GM18870 (cell line): ENCODE measurements around the gene PUS7L.
A peak's percentile ranks its signal among the peaks of the same experiment; 100 is the strongest.
"Not testable (repeated sequence)": the region's sequence is repeated elsewhere in the genome, so short reads cannot be mapped to it uniquely, and the experiment has no call there.

ENCODE experiments used
- ATAC-seq: cut with Tn5 transposase; IDR thresholded peaks from one replicate; pipeline ENCODE4 v1.9.1; 2021; ENCODE audit warnings: moderate library complexity; ENCODE audit not compliant: unreplicated experiment

The PUS7L gene

GRCh38 chr12:43751360-43751759 is 7.2 kb downstream of the PUS7L start:
- ATAC-seq, result not testable (repeated sequence)

DNA sequence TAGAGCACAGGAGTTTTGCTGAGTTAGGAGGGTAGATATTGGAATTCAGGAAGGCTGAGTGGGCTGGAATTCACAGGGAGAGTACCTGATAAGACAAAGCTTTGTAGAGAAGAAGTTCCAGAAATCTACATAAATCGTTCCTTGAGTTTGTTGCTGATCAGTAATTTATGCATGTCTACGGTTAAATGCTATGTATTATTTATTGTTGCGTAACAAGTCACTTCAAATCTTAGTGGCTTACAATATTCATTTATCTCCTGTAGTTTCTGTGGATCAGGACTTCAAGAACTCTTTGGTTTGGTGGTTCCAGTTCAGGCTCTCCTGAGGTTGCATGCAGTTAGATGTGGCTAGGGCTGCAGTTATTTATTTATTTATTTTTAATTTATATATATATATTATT is 7.8 kb downstream of the PUS7L start:
- ATAC-seq, result no peak

- no peak for ATAC-seq
Observed at GRCh38 chr12:43749016-43749415, 9.6 kb downstream of the PUS7L start.

- no peak for ATAC-seq
Observed at GRCh38 chr12:43744826-43745225, 13.8 kb downstream of the PUS7L start.

DNA sequence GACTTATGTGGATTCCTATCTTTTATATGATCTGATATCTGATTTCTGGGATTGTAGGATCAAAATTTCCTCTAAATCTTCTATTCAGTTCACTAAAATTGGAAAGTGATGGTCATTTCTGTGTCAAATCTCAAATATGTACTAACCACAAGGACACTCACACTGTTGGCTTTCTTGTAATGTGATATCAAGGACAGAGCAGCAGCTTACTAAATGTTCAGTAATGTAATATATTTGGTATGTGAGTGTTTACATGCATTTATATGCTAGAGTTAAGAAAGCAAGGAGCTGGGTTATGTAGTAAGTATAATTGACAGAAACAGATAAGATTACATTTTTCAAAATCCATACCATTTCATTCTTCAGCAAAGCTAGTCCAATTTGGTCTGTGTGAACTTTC is 16.5 kb downstream of the PUS7L start:
- no peak for ATAC-seq

DNA sequence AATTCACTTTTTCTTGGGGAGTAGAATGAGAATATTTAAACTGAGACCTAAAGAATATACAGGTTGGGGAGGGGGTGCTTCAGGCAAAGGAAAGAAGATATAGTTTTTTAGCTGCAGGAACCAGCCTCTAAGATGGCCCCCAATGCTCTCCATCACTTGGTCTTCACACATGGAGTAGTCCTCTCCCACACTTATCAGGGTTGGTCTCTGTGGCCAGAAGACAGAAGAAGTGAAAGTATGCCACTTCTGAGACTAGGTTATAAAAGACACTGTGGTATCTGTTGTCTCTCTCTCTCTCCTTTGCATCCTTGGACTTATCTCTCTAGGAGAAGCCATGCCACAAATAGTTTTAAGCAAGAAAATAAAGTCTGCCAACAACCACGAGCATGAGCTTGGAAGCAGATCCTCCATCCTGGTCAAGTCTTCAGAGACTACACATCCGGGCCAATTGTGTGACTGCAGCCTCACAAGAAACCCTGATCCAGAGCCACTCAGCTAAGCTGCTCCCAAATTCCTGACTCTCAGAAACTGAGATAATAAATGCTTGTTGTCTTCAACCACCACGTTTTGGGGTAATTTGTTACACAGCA is 18.0 kb downstream of the PUS7L start:
- peak; percentile 61 for ATAC-seq

DNA sequence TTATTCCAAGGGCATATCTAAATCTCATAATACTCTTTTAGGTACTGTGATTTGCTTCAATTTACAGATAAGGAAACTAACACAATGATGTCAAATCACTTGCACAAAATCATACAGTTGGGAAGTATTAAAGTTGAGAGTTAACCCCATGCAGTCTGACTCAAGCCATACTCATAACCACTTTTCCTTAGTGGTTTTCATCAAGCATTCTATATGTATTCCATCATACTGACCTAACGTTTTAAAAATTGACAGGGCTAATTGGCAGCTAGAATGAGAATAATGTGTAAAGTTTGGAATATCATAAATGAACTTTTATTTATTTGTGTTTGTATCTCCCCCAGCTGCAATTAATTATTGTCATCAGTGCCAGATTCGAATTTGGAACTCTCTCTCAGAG is 20.9 kb downstream of the PUS7L start:
- no peak for ATAC-seq

DNA sequence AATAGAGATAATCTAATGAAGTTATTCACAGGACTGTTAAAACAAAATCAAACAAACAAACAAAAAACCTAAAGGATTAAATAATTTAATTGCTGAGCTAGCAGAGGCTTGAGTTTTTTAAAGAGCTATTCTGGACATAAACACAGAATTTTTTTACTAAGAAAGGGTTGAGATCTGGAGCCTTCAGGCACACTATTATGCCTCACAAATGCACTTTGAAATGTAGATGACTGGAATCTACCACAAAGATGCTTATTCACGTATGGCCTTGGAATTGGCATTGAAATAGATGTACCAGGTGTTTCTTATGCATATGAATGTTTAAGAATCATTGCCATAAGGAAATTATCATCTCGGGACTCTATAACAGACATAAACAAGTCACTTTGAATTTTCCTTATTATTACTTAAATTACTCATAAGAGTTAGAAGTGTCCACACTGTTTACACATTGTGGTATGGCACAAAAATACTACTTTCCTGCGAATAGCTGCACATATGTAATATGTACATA is 21.6 kb downstream of the PUS7L start:
- no peak for ATAC-seq

- ATAC-seq, result no peak
Observed at GRCh38 chr12:43733687-43734086, 24.9 kb downstream of the PUS7L start.

DNA sequence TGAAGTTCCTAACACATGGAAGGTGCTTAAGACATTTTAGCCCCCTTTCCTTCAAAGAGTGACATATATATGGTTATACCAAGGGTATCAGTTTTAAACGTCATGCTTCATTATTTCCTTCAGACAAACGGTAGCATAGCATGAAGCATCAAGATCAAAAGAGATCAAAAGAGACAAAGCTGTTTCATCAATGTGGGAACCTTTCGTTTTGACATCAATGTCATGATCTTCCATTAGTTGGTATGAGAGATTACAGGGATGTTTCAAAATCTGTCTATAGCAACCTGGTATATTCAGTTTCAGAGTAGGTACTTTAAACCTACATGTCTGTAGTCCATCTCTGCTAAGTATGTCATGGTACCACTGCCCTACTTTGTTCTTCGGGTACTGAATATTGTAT is 28.3 kb downstream of the PUS7L start:
- ATAC-seq, result no peak

- no peak for ATAC-seq
Observed at GRCh38 chr12:43728698-43729097, 29.9 kb downstream of the PUS7L start.

DNA sequence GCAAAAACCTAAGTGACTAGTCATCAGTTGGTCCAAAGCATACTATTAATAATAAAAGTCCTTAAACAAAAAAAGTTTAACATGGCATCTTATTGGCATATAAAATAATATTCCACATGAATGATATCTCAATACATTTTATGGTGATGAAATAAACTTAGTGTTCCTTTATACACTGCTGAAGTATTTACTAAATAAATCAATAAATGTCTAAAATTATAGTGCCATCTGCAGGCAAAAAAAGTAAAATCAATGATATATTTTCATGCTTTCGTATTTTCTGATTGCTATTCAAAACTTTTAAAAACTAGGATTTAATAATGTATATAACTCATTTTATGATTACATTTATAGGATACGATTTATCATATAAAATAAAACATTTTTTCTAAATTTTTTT is 30.5 kb downstream of the PUS7L start:
- ATAC-seq, result no peak

DNA sequence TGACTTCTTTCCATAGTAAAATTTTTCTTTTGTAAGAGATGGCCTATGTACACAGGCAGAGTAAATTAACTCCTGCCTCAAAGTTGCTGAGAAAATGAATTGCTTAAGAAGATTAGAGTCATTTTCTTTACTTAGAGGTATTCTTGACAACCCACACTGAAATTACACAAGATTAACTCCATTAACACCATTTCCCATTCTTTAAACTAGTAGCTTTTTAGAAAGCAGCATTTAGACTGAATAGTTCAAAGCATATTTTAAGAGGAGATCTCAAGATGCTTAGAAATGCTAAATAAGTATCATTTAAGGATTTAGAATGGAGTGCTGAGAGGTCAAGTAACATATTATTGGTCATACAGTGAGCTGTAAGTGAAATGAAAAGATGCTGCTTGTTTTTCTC is 35.5 kb downstream of the PUS7L start:
- ATAC-seq, result no peak

- ATAC-seq, result no peak
Observed at GRCh38 chr12:43722621-43723020, 36.0 kb downstream of the PUS7L start.

- no peak for ATAC-seq
Observed at GRCh38 chr12:43711348-43711747, 47.2 kb downstream of the PUS7L start.

DNA sequence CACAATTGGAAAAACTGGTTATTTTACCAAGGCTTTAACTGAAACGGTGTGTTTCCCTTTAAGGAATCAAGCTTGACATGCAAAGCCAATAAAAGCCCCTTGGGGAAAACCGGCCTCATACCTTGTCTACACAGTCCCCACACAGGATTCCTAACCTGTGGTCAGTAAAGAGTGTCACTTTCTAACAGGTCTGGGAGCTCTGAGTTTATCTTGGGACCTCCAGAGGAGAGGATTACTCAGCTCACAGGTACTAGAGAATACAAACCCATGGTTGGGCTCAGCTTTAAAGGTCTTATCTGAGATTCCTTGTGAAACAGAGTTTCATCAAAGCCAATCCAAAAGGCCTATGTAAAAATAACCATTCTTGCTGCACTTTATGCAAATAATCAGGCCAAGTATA is 54.8 kb downstream of the PUS7L start:
- not testable (repeated sequence) for ATAC-seq

DNA sequence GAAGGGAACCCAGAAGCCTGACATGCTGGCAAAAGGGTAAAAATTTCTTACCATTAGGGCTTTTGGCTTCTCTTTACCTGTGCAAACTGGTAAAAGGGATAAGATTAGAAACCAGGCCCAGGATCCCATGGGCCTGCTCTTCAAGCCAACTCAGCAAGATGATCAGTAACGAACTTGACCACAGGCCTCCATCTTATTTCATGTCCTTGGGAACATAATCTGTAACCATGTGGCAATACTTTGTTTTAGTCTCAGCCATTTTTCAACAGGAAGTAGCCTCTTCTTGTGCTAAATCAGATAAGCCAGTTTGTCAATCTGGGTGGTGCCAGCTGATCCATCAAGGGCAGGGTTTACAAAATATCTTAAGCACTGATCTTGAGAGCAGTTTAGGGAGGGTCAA is 57.4 kb downstream of the PUS7L start:
- not testable (repeated sequence) for ATAC-seq

DNA sequence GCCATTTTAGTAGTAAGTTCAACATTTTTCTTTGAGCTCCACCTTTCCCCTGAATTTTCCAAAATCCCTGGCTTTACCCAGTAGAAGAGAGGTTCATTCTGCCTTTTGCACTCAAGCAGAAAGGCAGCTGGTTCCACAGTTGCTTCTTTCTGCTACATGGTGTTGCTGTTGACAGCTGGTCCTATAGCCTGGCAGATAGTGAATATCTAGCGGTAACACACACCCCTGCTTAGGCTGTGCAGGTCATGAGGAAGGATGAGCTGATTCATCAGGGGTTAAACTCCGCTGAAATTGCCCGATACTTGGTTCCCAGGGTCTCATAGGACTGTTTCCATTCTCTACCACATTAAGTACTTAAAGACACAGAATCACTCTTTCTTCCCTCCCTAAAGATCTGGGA is 62.4 kb downstream of the PUS7L start:
- ATAC-seq, result no peak

DNA sequence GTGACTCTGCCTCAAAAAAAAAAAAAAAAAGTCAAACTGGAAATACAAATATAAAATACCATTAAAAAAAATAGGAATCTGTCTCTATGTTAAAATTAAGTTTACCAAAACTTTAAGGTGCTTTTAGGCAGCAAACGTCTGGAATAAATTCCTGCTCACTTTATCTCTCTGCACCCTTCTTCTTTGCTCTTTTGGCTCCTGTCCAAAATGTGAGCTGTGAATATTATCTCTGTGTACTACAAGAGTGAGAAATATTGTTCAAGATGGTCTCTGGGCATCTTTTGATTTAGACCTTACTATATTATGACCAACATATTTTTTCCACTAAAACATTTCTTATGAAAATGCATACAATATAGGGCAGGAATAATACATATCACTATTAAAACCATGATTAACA is 63.7 kb downstream of the PUS7L start:
- ATAC-seq, result no peak

- no peak for ATAC-seq
Observed at GRCh38 chr12:43692064-43692463, 66.5 kb downstream of the PUS7L start.

GRCh38 chr12:43685491-43685890 is 73.1 kb downstream of the PUS7L start:
- ATAC-seq, result not testable (repeated sequence)

- peak; percentile 93 for ATAC-seq
Observed at GRCh38 chr12:43676183-43676813, 82.3 kb downstream of the PUS7L start.
